Bronchial epithelial cell (primary cell): ENCODE results near the gene SPACA1. TPM values are rescaled to one million over a fixed set of nuclear protein-coding genes. Genes with fewer than 3 reads are reported as not detected.

Source experiments
- DNase-seq: peaks from one replicate; pipeline ENCODE4 v3.0.0-alpha.2; 2010; ENCODE audit warnings: low read depth
- FAIRE-seq: peaks from 2 replicates; lab custom pipeline; 2011; peaks lifted over from hg19 to GRCh38; lab: Jason Lieb, UNC
- H3K27me3 ChIP-seq: 2 replicates; pipeline ENCODE4 v1.5.1; 2011; ENCODE audit warnings: low read length; ENCODE audit not compliant: control insufficient read depth, insufficient read depth
- H3K36me3 ChIP-seq: 2 replicates; pipeline ENCODE4 v1.5.1; 2011; ENCODE audit warnings: low read length; ENCODE audit not compliant: control insufficient read depth, insufficient read depth
- H3K4me3 ChIP-seq: 2 replicates; pipeline ENCODE4 v1.5.1; 2011; ENCODE audit warnings: mild to moderate bottlenecking, low read depth, low read length, control low read depth
- CTCF ChIP-seq: IDR thresholded peaks from 2 replicates; pipeline ENCODE4 v1.5.1; 2011; ENCODE audit warnings: mild to moderate bottlenecking, moderate library complexity, low read length, control low read depth, inconsistent platforms; ENCODE audit not compliant: insufficient read depth, severe bottlenecking
- total RNA-seq: library from RNA; depleted of rRNA; stranded (reverse); fragments of >200 nt; gene quantifications from 2 replicates; pipeline ENCODE4 v1.2.1, GENCODE V29; 2014

The SPACA1 gene
- total RNA-seq, 1 donor from 2014 or later, result not detected

- FAIRE-seq (no peak), DNase-seq (peak; percentile 38)
- Histone ChIP-seq H3K27me3 (no peaks in the 10 kb centered on the region), H3K36me3 (no peaks in the 10 kb centered on the region), H3K4me3 (no peak overlapping the region)
- no peak for TF ChIP-seq CTCF
Observed at GRCh38 chr6:88008831-88009231, 38.8 kb upstream of the SPACA1 start.

DNA sequence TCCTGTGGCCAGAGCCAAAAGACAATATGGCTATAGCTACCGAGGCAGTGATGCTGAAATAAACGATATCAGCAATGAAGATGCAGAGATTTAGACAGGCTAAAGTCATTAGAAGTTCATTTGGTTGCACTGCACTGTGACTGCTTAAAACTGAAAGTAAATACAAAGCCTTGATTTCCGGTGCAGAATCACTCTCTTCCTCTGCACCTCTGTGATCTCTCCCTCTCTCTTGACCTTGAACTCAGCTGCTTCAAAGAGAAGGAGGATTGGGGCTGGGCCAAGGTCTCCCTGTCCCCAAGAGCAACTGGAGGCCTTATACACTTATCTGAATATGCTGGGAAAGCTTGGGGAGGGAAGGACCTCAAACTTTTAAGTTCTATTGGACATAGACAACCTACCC lies 34.6 kb upstream of the SPACA1 start:
- H3K4me3 ChIP-seq, result no peak overlapping the region
- FAIRE-seq, result no peak
- TF ChIP-seq CTCF, result no peak
- DNase-seq, result no peak
- no peaks in the 10 kb centered on the region for H3K36me3 ChIP-seq
- H3K27me3 ChIP-seq, result no peaks in the 10 kb centered on the region

DNA sequence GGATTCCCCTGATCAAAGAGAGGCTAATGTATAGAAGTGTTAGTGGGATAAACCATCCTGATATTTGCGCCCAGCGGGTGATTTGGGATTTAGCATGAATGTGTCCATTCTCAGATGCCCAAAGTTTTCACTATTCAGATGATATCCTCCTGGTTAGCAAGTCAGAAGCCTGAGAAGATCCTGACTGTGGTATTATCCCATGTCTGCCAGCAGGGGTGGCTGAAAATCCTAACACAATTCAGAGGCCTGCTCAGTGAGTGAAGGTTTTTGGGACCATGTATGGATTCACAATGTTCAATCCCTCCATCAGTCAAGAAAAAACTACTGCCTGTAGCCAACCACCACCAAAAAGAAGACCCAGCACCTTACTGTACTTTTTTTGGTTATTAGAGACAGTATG lies 34.1 kb upstream of the SPACA1 start:
- no peak overlapping the region for H3K4me3 ChIP-seq
- no peak for TF ChIP-seq CTCF
- FAIRE-seq (no peak), DNase-seq (no peak)
- no peaks in the 10 kb centered on the region for H3K27me3 ChIP-seq
- H3K36me3 ChIP-seq, result no peaks in the 10 kb centered on the region

GRCh38 chr6:88020439-88020838 lies 27.2 kb upstream of the SPACA1 start:
- no peak overlapping the region for H3K4me3 ChIP-seq
- no peak for FAIRE-seq

DNA sequence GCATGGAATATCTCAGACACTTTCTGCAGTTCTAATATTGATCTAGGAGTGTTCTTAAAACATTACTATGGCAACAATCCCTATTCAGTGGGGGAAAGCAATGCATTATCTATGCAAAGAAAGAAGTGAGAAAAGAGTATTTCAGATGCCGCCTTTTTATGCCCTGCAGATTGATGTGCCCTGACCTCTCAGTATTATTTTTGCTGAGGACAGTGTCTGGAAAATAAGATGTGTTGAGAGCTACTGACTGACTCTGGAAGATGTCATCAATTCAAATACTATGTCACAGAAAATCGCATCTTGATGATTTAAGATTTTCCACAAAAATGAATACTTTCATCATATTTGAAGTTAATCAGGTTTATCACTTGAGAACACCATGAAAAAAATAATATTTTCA lies 22.9 kb upstream of the SPACA1 start:
- Histone ChIP-seq H3K27me3 (no peaks in the 10 kb centered on the region), H3K4me3 (no peak overlapping the region), H3K36me3 (no peaks in the 10 kb centered on the region)
- no peak for TF ChIP-seq CTCF
- FAIRE-seq, result no peak
- DNase-seq, result no peak

More at GRCh38 chr6:88020439-88020838, 27.2 kb upstream of the SPACA1 start:
- DNase-seq, result no peak
- Histone ChIP-seq H3K36me3 (no peaks in the 10 kb centered on the region), H3K27me3 (no peaks in the 10 kb centered on the region)
- TF ChIP-seq CTCF, result no peak

DNA sequence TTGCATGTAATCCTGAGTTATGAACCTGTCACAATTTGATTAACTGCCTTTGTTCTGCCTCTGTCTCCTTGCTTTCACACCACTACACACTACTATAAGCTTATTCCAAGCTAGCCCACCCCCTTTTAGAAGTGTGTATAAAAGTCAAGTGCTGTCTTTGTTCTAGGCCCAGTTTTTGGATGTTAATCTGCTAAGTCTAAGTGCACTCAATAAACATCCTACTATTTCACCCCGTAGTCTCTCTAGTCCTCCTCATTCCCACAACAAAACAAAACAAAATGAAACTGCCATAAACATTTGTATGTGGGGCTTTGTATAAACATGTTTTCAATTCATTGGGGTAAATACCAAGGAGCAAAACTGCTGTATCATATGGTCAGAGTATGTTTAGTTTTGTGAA lies 16.1 kb upstream of the SPACA1 start:
- no peak for FAIRE-seq

More for the DNA sequence above, 16.1 kb upstream of the SPACA1 start:
- DNase-seq, result no peak
- Histone ChIP-seq H3K4me3 (no peak overlapping the region), H3K27me3 (no peaks in the 10 kb centered on the region), H3K36me3 (no peaks in the 10 kb centered on the region)
- TF ChIP-seq CTCF, result no peak
